NK-92 (cell line): ENCODE measurements around the gene MCU.

Source experiments
- DNase-seq: peaks from one replicate; lab custom pipeline; 2025; ENCODE audit not compliant: unreplicated experiment; lab: John Stamatoyannopoulos, UW

Gene MCU

DNA sequence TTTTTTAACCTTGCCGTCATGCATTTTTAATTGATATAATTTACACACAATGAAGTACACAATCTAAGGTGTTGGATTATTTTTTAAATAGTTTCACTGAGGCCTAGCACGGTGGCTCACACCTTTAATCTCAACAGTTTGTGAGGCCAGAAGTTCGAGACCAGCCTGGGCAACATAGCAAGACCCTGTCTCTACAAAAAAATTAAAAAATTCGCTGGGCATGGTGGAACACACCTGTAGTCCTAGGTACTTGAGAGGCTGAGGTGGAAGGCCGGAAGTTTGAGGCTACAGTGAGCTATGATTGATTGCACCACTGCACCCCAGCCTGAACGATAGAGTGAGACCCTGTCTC, 108.8 kb downstream of the MCU start:
- no peak for DNase-seq

DNA sequence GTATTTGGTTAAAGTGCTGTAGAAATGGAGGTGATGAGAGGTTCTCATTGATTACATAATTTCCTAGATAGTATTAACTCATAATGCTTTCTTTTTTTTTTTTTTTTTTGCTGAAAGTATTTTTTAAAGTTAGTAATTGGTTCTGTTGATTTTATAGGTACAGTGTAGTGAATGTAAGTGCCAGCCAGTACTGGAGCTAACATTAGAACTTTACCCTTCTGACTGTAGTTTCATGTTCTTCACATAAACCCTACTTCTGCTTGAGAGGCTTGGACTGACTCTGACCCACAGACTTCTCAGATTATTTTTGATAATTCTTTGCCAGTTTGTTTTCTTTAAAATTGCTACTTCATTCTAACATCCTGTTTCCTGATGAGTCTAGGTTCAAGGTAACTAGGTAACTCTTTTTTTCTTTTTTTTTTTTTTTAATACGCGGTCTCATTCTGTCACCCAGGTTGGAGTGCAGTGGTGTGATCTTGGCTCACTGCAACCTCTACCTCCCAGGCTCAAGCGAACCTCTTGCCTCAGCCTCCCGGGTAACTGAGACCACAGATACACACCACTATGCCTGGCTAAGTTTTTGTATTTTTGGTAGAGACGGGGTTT, 109.4 kb downstream of the MCU start:
- no peak for DNase-seq

DNA sequence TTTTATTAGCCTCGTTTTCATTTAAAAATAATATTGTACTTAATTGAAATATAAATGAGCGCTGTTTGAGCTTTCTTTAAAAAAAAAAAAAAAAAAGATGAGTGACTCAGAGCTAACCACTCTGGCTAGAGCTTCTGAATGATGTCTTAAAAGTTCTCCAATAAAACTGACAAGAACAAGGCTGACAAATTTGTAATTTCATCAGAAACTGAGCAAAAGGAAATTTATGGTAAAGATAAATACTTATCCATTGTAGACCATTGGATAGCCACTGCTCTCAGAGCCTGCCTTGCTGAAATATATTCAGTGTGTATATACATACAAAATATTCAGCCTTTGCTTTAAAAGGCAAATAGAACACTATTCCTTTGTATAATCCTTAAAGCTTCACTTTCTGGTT, 110.4 kb downstream of the MCU start:
- DNase-seq = no peak

DNA sequence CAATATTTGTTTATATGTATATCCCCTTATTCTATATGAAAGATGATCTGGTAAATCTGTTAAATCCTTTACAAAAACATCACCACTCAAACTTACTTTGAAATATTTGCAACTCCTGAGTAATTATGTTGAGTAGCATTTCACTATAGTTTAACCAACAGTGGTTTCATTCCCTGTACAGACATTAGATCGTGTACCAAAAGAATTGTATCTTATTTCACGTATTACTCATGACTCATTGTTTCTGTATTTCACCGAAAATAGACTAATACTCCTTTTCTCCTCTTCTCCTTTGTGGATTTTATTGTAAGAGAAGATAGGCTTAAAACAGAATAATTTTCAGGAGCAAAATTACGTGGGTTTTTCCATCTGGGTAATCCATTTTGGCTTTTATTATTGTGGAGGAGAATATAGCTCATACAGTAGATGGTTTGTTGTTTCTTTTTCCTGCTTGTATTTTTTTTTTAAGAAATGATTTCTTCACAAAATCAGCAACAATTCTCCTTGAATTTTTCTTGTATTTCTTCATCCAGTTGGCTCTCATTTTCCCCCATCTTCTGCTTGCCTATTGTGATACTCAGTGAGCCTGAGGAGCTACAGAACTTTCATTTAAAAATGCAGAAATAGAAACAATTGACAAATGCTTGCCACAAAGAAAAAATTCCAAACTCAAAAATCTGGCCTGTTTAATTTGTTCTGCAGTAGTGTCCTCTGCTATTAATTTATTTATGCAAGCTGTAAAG, 111.0 kb downstream of the MCU start:
- no peak for DNase-seq

DNA sequence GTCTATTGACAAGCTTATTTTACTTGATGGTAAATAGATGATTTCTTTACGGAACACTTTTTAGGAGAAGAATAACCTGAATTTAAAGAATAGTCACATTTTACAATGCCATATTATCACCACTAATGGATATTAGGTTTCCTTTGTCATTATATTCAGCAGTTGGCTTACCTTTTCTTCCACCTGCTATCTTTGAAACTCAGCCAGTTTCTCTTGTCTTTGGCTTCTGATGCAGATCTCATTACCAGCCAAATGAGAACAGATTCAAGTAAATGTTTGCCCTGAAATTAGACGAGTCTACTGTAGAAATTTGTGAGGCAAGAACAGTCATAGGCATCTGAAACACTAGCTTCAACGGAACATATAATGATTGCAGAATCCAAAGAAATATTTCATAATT, 116.1 kb downstream of the MCU start:
- no peak for DNase-seq

DNA sequence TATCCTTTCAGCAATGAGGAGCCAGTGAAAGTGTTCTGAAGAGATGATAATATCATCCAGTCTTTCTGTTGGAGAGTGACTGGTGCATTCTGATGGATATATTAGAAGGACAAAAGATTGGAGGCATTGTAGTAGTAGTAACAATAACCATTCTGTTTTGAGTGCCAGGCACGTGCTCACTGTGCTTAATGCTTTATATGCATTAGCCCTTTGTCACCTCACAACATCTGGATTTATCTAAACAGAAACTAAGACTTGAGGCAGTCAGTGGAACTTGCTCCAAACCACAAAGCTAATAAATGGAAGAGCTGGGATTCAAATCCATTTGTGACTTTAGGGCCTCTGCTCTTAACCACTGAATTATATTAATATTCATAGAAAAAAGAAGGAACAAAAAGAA, 117.1 kb downstream of the MCU start:
- no peak for DNase-seq

DNA sequence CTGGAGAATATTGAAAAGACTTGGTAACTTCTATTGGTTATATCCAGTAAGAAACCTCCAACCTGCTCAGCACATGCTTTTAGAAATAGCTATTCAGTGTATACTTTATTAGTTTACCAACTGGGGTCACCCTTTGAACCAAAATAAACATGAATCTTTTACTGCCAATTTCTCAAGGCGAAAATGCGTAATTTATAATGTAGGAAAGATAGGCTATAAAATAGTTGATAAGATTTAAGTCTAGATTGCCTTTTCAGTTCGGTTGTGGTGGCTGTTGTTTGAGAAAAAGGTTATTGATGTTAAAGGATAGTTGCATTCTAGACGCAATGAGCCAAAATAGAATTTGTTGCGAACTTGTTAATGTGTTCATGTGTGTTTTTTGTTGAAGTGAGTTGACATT, 119.0 kb downstream of the MCU start:
- DNase-seq = no peak

DNA sequence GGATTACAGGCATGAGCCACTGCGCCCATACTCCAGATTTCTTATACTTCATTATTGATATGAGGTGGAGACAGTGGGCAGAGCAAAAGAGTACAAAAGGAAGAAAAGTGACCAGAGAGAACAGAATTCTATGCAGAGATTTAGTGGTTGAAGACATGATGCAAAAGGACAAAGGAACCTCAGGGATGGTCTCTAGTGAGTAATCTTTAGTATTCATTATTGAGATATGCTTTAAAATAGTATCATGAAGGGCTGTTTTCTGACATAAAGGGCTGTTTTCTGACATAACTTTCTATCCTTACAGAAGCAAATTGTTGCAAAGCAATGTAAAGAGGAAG, 120.4 kb downstream of the MCU start:
- DNase-seq = no peak

DNA sequence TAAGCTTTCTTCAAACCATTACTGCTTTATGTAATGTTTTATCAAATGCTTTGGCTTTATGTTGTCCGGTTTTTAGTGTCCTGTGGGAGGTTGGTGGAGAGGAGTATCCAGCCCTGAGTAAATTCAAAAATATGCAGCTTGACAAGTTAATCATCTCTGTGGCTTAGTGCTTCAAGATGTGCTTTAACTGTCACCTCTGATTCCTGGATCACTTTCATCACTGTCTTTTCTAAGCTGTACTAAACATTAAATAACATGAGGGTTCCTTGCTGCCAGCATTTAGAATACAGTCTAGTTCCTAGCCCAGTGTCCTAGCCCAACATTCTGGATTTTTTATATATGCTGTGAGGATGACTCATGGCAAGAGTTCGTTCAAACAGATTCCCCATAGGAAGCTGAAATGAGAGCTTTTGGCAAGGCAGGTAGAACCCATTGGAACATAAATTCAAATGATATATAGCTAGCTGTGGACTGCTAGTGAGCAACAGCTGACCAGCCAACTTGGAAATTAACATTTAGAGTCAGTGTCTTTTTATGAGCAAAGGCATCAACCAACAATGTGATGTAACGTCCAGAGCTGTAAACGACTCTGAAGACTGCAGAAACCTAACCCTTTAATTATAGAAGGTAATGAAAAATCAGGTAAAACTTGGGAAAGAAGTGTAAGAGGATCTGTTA, 120.9 kb downstream of the MCU start:
- DNase-seq = no peak

DNA sequence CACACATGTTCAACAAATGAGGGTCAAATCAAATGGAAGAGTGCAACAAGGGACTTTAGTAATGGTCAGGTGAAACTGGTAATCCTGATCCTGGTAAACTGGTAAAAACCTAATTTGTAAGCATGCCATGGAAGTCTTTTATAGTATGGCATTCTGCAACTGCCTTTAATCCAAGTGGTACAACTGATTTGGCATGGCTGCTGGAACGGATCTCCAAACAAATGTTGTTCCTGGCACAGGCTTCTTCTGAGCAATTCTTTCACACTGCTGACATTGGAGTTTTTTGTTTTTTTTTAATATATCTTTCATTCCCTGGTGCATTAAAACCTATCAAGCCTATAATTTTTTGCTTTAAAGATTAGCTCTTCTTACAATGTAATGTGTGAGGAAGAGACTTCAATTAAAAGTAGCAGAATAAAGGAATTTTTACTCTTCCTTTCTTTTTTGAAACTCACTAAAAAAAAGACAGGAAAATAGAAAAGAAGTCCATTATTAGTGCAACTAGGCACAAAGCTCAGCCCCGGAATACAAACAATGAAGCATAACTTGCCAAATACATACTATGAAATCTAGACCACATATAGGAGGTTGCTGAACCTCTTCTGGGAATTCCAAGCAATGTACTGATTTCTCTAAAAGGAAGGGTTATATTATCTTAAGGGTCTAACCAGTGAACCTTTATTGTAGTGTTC, 122.3 kb downstream of the MCU start:
- no peak for DNase-seq

DNA sequence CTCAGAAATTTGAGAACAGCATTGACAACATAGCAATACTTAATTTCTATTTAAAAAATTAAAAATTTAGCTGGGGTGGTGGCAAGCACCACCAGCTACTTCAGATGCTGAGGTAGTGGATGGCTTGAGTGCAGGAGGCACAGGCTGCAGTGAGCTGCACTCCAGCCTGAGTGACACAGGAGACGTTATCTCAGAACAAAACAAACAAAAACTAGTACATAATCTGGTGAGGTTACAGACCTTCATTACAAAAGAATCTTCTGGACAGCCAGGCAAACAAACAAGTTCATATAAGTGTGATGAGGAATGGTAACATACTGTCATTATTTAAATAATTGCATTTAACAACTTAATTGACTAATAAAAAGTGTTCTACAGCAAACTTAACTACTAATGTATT, 124.6 kb downstream of the MCU start:
- no peak for DNase-seq

DNA sequence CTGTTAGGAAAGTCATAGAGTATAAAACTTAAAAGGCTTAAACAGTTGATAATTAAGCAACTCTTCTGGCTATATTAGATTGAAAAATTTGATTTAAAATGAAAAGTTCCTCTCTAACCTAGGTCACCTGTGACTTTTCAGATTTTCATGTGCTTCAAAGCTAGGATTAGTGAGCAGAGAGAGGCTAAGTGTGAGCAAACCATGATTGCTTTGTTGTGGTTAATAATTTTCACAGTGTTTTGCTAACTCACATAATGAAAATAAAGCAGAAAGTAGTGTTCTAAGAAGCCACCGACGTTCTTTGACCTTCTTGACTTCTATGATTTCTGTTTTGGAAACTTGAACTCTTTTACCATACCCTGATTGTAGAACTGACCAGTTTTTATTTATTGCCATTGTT, 126.1 kb downstream of the MCU start:
- no peak for DNase-seq

DNA sequence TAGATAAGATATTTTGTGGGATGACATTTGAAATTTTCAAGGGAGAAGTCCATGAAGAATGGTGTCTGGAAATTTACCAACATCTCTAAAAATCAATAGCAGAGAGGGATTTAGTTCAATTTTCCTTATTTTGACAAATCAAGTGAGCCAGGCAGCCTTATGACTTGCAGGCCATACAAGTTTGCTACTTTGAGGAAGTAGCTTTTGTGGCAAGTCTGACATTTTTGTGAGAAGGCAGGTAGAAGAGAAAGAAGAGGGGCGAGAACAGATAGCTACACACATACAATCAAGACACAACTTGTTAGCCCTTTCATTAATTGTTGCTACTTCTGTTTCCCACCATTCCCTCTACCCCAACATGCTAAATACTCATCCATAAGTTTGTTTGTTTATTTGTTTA, 127.1 kb downstream of the MCU start:
- DNase-seq = no peak

DNA sequence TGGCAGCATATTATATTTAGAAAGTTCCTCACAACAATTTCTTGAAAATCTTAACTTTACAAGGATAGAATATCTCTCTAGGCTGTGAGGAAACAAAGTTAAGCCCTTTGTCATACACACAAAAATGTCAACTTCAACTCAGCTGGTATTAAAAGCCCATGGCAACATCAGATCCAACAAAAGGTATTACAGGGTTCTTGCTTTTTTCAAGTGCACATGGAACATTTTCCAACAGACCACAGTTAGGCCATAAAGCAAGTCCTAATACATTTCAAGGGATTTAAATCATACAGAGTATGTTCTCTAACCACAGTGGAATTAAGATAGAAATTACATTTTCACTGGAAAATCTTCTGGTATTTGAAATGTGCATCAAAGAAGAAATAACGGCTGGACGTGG, 129.7 kb downstream of the MCU start:
- no peak for DNase-seq

DNA sequence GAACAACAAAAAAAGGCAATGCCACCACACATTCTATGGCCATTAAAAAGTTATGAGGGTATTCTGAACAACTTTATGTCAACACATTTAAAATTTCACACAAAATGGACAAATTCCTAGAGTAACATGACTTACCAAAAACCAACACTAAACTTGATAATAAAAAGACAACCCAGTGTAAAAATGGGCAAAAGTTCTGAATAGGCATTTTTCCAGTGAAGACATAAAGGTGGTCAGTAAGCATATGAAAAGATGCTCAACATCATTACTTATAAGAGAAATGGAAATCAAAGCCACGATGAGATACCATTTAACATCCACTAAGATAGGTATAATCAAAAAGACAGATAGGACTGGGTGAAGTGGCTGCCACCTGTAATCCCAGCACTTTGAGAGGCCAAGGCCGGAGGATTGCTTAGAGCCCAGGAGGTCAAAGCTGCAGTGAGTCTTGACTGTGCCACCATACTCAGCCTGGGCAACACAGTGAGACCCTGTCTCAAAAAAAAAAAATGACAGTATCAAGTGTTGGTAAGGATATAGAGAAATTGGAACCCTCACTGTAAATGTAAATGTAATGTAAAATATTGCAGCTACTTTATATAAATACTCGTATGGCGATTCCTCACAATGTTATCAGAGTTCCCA, 130.5 kb downstream of the MCU start:
- no peak for DNase-seq

DNA sequence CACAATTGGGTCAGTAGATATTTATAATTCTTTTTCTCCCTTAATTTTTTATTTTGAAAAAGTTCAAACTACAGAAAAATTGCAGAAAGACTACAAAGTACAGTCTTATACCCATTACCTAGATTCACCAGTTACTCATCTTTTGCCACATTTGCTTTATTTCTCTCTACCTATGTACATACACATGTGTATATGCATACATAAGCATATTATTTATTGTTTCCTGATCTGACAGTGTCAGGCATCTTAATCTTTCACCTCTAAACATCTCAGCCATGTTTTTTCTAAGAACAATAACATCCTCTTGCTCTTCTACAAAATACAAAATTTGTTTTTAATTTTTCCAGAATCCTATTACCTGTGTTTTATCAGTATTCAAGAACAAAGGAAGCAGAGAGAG, 133.2 kb downstream of the MCU start:
- DNase-seq = no peak

DNA sequence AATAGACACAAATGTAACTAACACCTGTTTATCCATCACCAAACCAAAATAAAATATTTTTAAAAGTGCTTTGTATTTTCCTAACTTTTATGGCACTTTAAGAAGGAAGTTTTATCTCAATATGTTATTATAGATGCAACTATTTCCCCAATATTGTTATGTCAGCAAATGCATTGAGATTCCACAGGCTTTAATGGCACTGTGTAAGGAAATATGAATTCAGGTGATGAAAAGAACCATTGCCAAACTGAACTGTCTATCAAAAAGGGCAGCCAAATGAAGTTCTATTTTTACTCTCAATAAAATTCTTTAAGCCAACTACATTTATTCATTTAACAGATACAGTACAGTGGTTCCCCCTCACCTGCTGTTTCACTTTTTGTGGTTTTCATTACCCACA, 134.4 kb downstream of the MCU start:
- DNase-seq = no peak

DNA sequence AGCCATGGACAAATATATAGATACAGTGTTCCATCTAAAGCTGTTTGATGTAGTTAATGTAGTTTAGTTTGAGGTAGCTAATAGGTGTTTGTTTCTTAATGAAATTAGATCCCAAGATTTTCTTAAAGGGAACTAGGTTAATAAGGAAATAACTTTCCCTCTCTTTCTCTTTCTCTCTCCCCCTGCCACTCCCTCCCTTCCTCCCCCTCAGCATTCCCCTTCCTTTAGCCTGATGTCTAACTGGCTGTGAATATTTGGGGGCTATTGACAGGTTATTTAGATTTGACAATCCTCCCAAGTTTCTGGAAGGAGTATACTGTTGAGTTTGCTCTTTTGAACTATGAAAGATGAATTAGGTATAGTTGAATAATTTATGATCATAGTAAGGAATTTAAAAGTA, 136.4 kb downstream of the MCU start:
- no peak for DNase-seq

DNA sequence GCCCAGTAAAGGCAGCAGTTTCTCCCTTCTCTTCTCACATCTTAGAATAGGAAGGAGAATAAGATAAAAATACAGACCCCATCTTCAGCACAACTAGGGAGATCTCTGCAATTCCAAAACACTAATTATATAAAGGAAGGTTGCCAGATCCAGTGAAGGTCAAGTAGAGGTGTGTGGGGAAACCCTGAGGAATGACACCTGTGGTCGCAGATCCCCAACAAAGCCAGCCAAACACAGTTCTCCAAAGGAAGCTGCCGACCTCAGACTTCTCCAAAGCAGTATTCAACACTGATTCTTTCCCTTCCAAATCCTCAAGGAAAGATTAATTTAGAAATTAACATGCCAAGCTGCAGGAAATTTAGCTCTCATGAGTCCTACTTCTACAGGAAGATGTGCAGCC, 138.7 kb downstream of the MCU start:
- DNase-seq = no peak

DNA sequence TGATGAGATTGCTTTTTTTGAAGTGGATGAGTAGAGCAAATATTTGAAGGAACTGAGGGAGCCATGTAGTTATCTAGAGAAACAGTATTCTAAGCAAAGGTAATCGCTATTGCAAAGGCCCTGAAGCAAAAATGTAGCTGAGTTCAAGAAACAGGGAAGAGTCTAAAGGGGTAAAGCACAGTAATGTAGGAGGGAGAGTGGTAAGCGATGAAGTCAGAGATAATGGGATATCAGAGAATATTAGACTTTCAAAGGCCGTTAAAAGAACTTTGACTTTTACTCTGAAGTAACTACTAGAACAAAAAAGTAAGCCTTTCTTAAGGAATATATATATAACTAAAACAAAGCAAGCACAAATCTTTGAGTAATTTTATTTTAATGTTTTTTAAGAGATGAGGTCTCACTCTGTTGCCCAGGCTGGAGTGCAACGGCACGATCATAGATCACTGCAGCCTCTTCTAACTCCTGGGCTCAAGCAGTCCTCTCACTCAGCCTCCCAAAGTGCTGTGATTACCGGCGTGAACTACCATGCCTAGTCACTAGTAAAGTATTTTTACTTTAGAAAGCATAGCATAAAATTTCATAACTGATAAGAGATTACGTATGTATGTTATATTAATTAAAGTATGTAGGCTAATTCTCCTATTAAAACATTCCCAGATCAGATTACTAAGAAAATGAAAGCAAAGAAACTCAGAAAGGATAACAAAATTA, 139.9 kb downstream of the MCU start:
- DNase-seq = no peak

DNA sequence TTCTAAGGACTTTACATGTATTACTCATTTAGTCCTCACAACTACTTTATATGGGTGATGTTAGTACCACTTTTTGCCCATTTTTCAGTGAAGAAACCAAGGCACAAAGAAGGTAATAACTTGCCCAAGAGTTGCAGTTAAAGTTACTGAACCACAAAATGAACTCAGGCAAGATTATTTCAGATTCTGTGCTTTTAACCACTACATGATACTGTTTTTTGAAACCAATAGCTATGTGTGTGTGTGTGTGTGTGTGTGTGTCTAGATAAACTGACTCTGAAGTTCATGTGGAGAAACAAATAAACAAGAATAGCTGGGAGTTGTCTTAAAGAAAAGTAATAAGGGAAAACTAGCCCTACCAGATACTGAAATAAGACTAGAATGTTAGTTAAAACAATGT, 140.8 kb downstream of the MCU start:
- no peak for DNase-seq
